Measurements from ENCODE around the gene AAGAB. TPM values are rescaled to one million over a fixed set of nuclear protein-coding genes. Genes with fewer than 3 reads are reported as not detected.

The AAGAB gene
- total RNA-seq, 1 experiment from 2014 or later: 40.1 TPM

DNA sequence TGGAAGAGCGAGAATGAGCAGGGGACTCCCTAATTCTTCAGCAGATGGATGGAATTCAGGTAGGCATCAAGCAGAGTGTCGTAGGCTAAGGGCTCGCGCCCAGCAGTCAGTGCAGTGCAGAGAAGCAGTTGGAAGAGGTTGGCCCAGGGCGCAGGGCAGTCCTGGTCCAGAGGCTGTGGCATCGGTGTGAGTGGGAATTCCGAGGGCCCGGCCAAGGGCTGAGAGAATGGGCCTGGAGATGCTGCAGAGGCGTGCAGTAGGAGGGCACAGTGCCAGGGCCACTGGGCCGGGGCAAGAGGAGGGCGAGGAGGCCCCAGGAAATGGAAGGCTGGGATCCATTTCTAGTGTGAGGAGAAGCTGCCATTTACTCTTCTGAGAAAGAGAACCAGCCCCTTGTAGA is 74.4 kb downstream of the AAGAB start:
- H4K8ac ChIP-seq (replicated peaks; ENCODE audit: insufficient read length, low read depth, low read length): no peak overlapping the region
- no peak overlapping the region for H3K18ac ChIP-seq (ENCODE audit: insufficient read length, low read depth, low read length)
- no peaks in the 10 kb centered on the region for H3K27me3 Mint-ChIP-seq (ENCODE audit: low read depth)
- H3K4ac ChIP-seq (ENCODE audit: low read depth, low read length): no peak overlapping the region
- no peak overlapping the region for H3K9ac ChIP-seq (ENCODE audit: extremely low read depth, insufficient read length, low read length)
- peaks cover 26 to 29% of the 10 kb centered on the region in 2 experiments for H3K4me1 Mint-ChIP-seq
- H3K4me2 ChIP-seq (ENCODE audit: insufficient read depth, insufficient read length, low read length): no peak overlapping the region
- H3K79me1 ChIP-seq (ENCODE audit: insufficient read depth, low read depth, low read length, poor library complexity, severe bottlenecking): no peaks in the 10 kb centered on the region
- no peak overlapping the region for H3K4me3 Mint-ChIP-seq
- no peak overlapping the region for H3K56ac ChIP-seq (ENCODE audit: insufficient read length, low read depth, low read length)
- H2BK120ac ChIP-seq (ENCODE audit: low read depth, low read length, poor library complexity, severe bottlenecking): no peak overlapping the region
- no peak overlapping the region for H2BK15ac ChIP-seq (ENCODE audit: low read depth, low read length)
- no peak overlapping the region for H4K91ac ChIP-seq (ENCODE audit: insufficient read length, low read depth, low read length)
- no peaks in the 10 kb centered on the region for H3K79me2 ChIP-seq (ENCODE audit: insufficient read depth, low read length)
- no peak overlapping the region for H3K27ac ChIP-seq (ENCODE audit: insufficient read length, low read depth, low read length)
- peaks cover 0 to 42% (median 0%) of the 10 kb centered on the region in 3 experiments; a peak in 4 of 7 replicates for H3K36me3 Mint-ChIP-seq (ENCODE audit: insufficient read depth in 1 of 3, low read depth in 3 of 3)
- H3K9me3 ChIP-seq (ENCODE audit: control insufficient read depth, low read depth, low read length): no peaks in the 10 kb centered on the region
- H4K20me1 ChIP-seq (ENCODE audit: control insufficient read depth, insufficient read depth, insufficient read length): no peaks in the 10 kb centered on the region
- H3K23me2 ChIP-seq (ENCODE audit: insufficient read length, low read depth, low read length, poor library complexity, severe bottlenecking): no peaks in the 10 kb centered on the region
- H4K5ac ChIP-seq (ENCODE audit: insufficient read length, low read depth, low read length): no peak overlapping the region
- no peak overlapping the region for H2AK5ac ChIP-seq (ENCODE audit: insufficient read length, low read length)
- H2BK5ac ChIP-seq (ENCODE audit: insufficient read length, low read length): no peak overlapping the region
- no peak overlapping the region for H3K14ac ChIP-seq (ENCODE audit: insufficient read depth, low read length)
- no peak overlapping the region for H2AFZ ChIP-seq (ENCODE audit: low read length)
- no peak overlapping the region for H2BK12ac ChIP-seq (ENCODE audit: insufficient read length, low read depth, low read length)
- WGBS (ENCODE audit: extremely low coverage, insufficient read length, low lambda C conversion rate): no CpG with 5 or more reads among the region's 11 CpGs
- no peaks in the 10 kb centered on the region for H3K9me3 Mint-ChIP-seq
- H3T11ph ChIP-seq (ENCODE audit: low read length): no peak overlapping the region
- TF ChIP-seq, protein P1, sequence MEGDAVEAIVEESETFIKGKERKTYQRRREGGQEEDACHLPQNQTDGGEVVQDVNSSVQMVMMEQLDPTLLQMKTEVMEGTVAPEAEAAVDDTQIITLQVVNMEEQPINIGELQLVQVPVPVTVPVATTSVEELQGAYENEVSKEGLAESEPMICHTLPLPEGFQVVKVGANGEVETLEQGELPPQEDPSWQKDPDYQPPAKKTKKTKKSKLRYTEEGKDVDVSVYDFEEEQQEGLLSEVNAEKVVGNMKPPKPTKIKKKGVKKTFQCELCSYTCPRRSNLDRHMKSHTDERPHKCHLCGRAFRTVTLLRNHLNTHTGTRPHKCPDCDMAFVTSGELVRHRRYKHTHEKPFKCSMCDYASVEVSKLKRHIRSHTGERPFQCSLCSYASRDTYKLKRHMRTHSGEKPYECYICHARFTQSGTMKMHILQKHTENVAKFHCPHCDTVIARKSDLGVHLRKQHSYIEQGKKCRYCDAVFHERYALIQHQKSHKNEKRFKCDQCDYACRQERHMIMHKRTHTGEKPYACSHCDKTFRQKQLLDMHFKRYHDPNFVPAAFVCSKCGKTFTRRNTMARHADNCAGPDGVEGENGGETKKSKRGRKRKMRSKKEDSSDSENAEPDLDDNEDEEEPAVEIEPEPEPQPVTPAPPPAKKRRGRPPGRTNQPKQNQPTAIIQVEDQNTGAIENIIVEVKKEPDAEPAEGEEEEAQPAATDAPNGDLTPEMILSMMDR (conservative IDR thresholded peaks at IDR 0.05): no peak
- no peak overlapping the region for H2BK20ac ChIP-seq (ENCODE audit: low read depth, low read length, poor library complexity, severe bottlenecking)
- DNase-seq: peak; percentile 19
- peaks cover 11% of the 10 kb centered on the region; the same call in 1 of the 2 replicates for H3K4me1 ChIP-seq (ENCODE audit: insufficient read depth, low read length)
- H3K27me3 ChIP-seq (ENCODE audit: insufficient read depth, low read length): no peaks in the 10 kb centered on the region
- H3K27ac Mint-ChIP-seq: peak overlapping the region in 2 of 3 experiments; percentile 6 to 16; a peak in 1 of 7 replicates
- H3K23ac ChIP-seq (ENCODE audit: insufficient read length, low read depth, low read length): no peak overlapping the region
